NT2/D1 (cell line): ENCODE data around the gene UBASH3B.

Experiments
- SUZ12 ChIP-seq: IDR thresholded peaks from 2 replicates; pipeline ENCODE4 v1.6.1; 2011; ENCODE audit not compliant: insufficient read length, insufficient read depth; ENCODE audit errors: extremely low read depth
- YY1 ChIP-seq: IDR thresholded peaks from 2 replicates; pipeline ENCODE4 v1.6.1; 2011; ENCODE audit not compliant: insufficient read length, insufficient read depth
- ZNF274 ChIP-seq: IDR thresholded peaks from 2 replicates; pipeline ENCODE4 v1.6.1; 2011; ENCODE audit warnings: mild to moderate bottlenecking, low read depth, low read length

- TF ChIP-seq YY1 (no peak), ZNF274 (no peak), SUZ12 (no peak)
Observed at GRCh38 chr11:122851366-122851966, 195.9 kb downstream of the UBASH3B start.
